Activated B cell treated with CpG ODN at 0.5 μM for 24 hours (primary cell): ENCODE results near the gene DNAI4. TPM values are rescaled to one million over a fixed set of nuclear protein-coding genes. Genes with fewer than 3 reads are reported as not detected.

ENCODE experiments used
- ATAC-seq: fragments of 200-7000 bp; cut with Tn5 transposase; one replicate; pipeline ENCODE4 v1.10.0; 2021; ENCODE audit warnings: low read depth, mild to moderate bottlenecking, moderate library complexity
- CTCF ChIA-PET: fragments of 350-600 bp; sonication (Branson Sonifier 250); formaldehyde crosslinking; loops from one replicate; lab custom pipeline; 2021; ENCODE audit warnings: antibody characterized with exemption; lab: Charles Lee
- POLR2A ChIA-PET: fragments of 350-600 bp; sonication (Branson Sonifier 250); formaldehyde crosslinking; loops from one replicate; lab custom pipeline; 2021; ENCODE audit warnings: antibody characterized with exemption; lab: Charles Lee
- DNase-seq: peaks from one replicate; pipeline ENCODE4 v3.0.0; 2022
- H3K27ac Mint-ChIP-seq: one replicate; pipeline ENCODE4 v1.8.0; 2020; ENCODE audit warnings: mixed read lengths
- H3K27me3 Mint-ChIP-seq: one replicate; pipeline ENCODE4 v1.8.0; 2021; ENCODE audit warnings: mixed read lengths
- H3K36me3 Mint-ChIP-seq: one replicate; pipeline ENCODE4 v1.8.0; 2021; ENCODE audit warnings: low read depth, mixed read lengths
- H3K4me1 Mint-ChIP-seq: one replicate; pipeline ENCODE4 v1.8.0; 2021; ENCODE audit warnings: mixed read lengths
- H3K4me3 Mint-ChIP-seq: one replicate; pipeline ENCODE4 v1.8.0; 2020; ENCODE audit warnings: mild to moderate bottlenecking, mixed read lengths
- H3K9me3 Mint-ChIP-seq: one replicate; pipeline ENCODE4 v1.8.0; 2020; ENCODE audit warnings: mixed read lengths
- CTCF ChIP-seq: fragments of 200-600 bp; IDR thresholded peaks from one replicate; pipeline ENCODE4 v1.8.0; 2022; ENCODE audit warnings: antibody characterized with exemption, mild to moderate bottlenecking
- intact Hi-C: fragments of 100-400 bp; cut with micrococcal nuclease; formaldehyde crosslinking; loops from one replicate; pipeline ENCODE4 v1.15.1; 2024
- total RNA-seq: library from RNA; stranded (reverse); gene quantifications from 2 replicates; pipeline ENCODE4 v1.2.3, GENCODE V29; 2022

Gene DNAI4
- total RNA-seq, 1 donor from 2014 or later, result 0.75 TPM

DNA sequence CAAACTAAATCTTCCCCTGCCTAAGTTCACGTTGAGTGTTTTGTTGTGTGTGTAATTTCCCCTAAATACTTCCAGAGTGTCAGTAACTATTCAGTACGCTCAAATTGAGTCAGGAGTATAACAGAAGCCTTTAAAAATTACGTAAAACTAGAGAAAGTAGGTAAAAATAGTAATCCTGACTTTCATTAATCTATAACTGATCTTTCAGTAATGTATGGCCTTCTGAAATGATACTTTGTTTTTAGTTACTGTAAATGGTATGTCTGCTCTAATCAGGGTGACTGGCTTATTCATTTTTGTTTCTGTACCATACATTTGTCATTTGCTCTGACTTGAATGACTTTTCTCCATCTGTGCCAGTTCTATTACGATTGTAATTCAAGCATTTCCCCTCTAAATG, 29.6 kb upstream of the DNAI4 start:
- ChIA-PET POLR2A (no interaction called here), CTCF (no interaction called here)
- peaks cover 79% of the 10 kb centered on the region for H3K36me3 Mint-ChIP-seq
- H3K27me3 Mint-ChIP-seq, result no peaks in the 10 kb centered on the region
- H3K4me3 Mint-ChIP-seq, result no peak overlapping the region
- no peak for TF ChIP-seq CTCF
- H3K27ac Mint-ChIP-seq, result no peak overlapping the region
- peaks cover 6% of the 10 kb centered on the region for H3K4me1 Mint-ChIP-seq
- intact Hi-C loops, result no loop called here
- DNase-seq (no peak), ATAC-seq (no peak)
- H3K9me3 Mint-ChIP-seq, result no peaks in the 10 kb centered on the region

DNA sequence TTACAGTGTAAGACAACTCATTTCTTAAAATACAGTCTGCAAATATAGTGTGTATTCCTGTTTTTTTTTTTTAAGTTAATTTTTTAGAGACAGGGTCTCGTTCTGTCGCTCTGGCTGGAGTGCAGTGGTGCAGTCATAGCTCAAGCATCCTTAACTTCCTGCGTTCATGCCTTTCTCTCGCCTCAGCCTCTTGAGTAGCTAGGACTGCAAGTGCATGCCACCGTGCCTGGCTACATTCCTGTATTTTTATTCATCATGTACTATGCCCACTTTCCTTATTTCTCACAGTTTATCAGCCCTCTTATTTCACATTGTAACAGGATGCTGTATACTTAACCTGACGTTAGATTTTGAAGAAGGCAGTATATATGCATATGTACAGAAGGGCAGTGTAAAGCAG, 26.9 kb upstream of the DNAI4 start:
- Mint-ChIP-seq H3K27me3 (no peaks in the 10 kb centered on the region), H3K9me3 (no peaks in the 10 kb centered on the region), H3K36me3 (peaks cover 86% of the 10 kb centered on the region), H3K27ac (no peak overlapping the region), H3K4me1 (peaks cover 2% of the 10 kb centered on the region), H3K4me3 (no peak overlapping the region)
- ChIA-PET POLR2A (no interaction called here), CTCF (no interaction called here)
- intact Hi-C loops, result no loop called here
- DNase-seq, result no peak
- ATAC-seq, result no peak
- TF ChIP-seq CTCF, result no peak

DNA sequence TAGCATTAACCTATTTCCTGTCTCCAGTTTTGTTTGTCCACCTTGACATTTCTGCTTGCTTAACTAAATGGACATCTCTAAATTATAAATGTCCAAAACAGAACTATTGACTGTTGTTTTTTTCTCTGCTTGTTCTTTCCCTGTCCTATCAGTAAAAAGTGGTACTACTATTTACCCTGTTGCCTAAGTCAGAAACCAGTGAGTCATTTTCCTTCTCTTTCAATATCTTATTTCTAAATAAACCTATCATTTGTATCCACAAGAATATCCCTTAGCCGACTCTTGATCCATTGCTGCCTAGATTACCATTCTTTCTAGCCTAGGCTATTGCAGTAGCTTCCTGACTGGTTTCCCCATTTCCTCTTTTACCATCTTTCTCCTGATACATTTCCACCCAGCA, 22.6 kb upstream of the DNAI4 start:
- H3K4me1 Mint-ChIP-seq, result peaks cover 4% of the 10 kb centered on the region
- POLR2A ChIA-PET, result no interaction called here
- intact Hi-C loops, result loop anchor here (5.0 kb wide), 1 partner anchor 35 kb away; no protein-coding TSS in a partner anchor

DNA sequence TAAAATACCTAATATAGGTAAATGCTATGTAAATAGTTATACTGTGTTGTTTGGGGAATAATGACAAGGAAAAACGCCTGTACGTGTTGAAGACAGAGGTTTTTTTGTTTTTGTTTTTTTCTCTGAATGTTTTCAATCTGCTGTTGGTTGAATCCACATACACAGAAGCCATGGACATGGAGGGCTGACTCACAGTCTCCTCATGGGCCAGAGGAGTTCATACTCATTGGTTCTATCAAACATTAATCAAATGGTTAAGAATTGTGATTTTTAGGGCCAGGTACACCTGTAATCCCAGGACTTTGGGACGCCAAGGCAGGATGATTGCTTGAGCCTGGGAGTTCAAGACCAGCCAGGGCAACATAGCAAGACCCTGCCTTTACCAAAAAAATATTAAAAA, 20.7 kb upstream of the DNAI4 start:
- intact Hi-C loops, result loop anchor here (2.0 to 5.0 kb wide), 3 partner anchors 15 to 37 kb away; no protein-coding TSS in a partner anchor
- CTCF ChIA-PET, result no interaction called here
- H3K4me1 Mint-ChIP-seq, result peaks cover 4% of the 10 kb centered on the region
- no peak for TF ChIP-seq CTCF
- ATAC-seq (no peak), DNase-seq (no peak)
- H3K9me3 Mint-ChIP-seq, result no peaks in the 10 kb centered on the region
- POLR2A ChIA-PET, result no interaction called here
- H3K27me3 Mint-ChIP-seq, result no peaks in the 10 kb centered on the region
- peaks cover 64% of the 10 kb centered on the region for H3K36me3 Mint-ChIP-seq
- H3K27ac Mint-ChIP-seq, result no peak overlapping the region
- no peak overlapping the region for H3K4me3 Mint-ChIP-seq

More for the DNA sequence above, 22.6 kb upstream of the DNAI4 start:
- H3K4me3 Mint-ChIP-seq, result no peak overlapping the region
- ATAC-seq (no peak), DNase-seq (no peak)
- no peaks in the 10 kb centered on the region for H3K27me3 Mint-ChIP-seq
- no peak for TF ChIP-seq CTCF
- H3K27ac Mint-ChIP-seq, result no peak overlapping the region
- no peaks in the 10 kb centered on the region for H3K9me3 Mint-ChIP-seq
- H3K36me3 Mint-ChIP-seq, result peaks cover 65% of the 10 kb centered on the region
- CTCF ChIA-PET, result no interaction called here

DNA sequence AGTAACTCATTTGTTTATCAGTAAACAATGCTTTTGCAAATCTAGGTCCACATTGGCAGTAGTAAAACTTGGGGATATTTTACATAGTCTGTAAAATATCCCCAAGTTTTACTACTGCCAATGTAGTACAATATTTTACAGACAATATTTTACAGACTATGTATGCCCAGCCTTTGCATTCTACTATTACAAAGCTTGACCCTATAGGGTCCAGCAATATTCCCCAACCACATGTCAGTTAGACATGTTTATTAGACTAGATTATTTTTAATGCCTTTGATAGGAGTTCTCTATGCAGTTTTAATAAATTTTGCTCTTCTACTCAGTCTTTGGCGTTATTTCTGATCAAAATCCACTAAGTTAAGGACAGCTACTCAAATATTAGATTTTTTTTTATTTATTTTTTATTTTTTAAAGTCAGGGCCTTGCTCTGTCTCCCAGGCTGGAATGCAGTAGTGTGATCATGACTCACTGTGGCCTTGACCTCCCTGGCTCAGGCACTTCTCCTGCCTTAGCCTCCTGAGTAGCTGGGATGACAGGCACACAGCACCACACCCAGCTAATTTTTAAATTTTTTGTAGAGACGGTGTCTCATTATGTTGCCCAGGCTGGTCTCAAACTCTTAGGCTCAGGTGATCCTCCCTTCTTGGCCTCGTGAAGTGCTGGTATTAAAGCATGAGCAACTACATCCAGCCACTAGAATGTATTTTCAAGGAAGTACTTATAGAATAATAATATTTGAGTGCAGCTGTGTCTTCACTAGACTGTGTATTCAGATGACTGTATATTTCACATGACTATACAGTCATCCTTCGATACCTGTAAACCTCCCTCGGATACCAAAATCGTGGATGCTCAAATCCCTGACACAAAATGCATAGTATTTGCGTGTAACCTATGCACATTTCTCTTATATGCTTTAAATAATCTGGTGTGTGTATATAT, 19.9 kb upstream of the DNAI4 start:
- peaks cover 7% of the 10 kb centered on the region for H3K4me1 Mint-ChIP-seq
- CTCF ChIA-PET, result no interaction called here
- TF ChIP-seq CTCF, result no peak

More for the DNA sequence above, 19.9 kb upstream of the DNAI4 start:
- Mint-ChIP-seq H3K27ac (no peak overlapping the region), H3K27me3 (no peaks in the 10 kb centered on the region), H3K4me3 (no peak overlapping the region), H3K36me3 (peaks cover 66% of the 10 kb centered on the region), H3K9me3 (no peaks in the 10 kb centered on the region)
- DNase-seq (no peak), ATAC-seq (no peak)
- POLR2A ChIA-PET, result no interaction called here
- intact Hi-C loops, result loop anchor here (2.0 to 5.0 kb wide), 3 partner anchors 14 to 38 kb away; no protein-coding TSS in a partner anchor
